Suppressor macrophage (primary cell): Measurements from ENCODE around the gene CWF19L2.
"Not testable (repeated sequence)": the region's sequence is repeated elsewhere in the genome, so short reads cannot be mapped to it uniquely, and the experiment has no call there.

Experiments
- DNase-seq, 4 experiments: peaks; one replicate each; pipeline ENCODE4 v3.0.0-alpha.2; 2020 to 2022
- total RNA-seq, 17 experiments: gene quantifications; one replicate each; lab custom pipeline; 2026; ENCODE audit warnings: mixed read lengths in 6 of 17, inconsistent platforms in 3 of 17; lab: John Stamatoyannopoulos, UW

Gene CWF19L2
- total RNA-seq: 6.2 to 24.8 (median 15.1) reads per million in 17 experiments

GRCh38 chr11:107457558-107458271, at the start of gene CWF19L2:
CWF19L2 (minus strand) TSS chr11:107457825; CDS start chr11:107457816, 9 bp downstream.
- peak; percentile 94 to 98 (median 96) for DNase-seq

DNA sequence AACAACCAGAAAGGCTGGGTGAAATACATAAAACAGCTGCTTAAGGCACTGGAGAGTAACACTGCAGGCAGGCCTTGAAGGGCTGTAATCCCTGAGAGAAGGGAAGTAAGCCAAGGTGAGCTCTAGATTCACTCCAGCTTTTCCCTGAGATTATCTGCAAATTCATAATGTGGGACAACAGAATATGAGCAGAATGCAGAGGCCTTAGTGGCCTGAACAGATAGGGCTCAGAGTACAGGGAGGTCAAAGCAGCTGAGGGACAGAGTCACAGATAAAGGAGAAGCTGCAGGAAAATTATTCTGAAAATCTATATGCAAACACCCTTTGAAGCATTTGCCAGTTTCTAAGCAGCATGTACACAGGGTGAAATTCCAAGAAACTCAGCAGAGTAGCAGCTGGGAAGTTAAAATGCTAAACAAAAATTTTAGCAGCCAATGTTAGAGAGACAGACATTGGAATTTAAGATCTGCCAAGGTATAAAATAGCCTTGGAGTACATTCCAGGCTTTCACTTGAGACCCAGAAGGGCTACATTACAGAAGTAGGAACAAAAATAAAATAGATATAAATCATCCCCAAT, 48.1 kb upstream of the CWF19L2 start:
- no peak for DNase-seq

- DNase-seq: no peak
Observed at GRCh38 chr11:107504981-107505380, 47.4 kb upstream of the CWF19L2 start.

GRCh38 chr11:107501713-107502112, 44.1 kb upstream of the CWF19L2 start:
- no peak for DNase-seq

- DNase-seq: not testable (repeated sequence)
Observed at GRCh38 chr11:107497371-107497770, 39.7 kb upstream of the CWF19L2 start.

DNA sequence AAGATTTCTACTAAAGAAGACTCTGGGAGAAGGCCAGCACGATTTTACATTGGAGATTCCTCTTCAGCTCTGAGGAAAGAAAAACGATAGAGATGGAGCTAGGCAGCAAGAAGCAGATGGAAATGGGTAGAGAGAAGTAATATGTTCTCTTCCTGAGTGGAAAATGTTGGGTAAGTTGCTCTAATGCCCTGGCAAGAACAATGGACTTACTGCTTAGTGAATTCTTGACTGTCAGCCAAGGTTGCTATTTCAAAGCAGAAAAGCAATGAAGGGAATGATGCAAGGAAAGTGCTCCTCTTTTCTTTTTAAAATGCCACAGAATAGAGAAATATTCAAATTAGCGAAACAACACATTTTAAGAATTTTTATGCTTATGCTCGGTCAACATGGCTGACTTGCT, 38.4 kb upstream of the CWF19L2 start:
- DNase-seq: no peak

DNA sequence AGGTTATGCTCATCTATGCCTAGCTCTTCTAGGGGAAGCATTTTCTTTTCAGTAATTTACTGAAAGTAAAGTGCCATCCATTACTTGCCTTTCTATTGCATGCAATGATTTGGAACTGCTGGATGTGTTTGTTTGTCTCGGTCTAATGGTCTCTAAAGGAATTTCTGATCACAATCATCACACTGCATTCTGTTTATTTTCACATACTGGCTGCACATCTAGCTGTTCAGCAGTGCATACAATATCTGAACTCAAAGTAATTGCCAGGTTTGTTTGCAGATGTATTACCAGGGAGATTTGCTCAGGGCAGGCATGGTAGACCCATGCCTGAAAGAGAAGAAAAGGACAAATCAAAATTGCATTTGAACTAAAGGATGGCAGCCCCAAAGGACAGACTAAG, 36.4 kb upstream of the CWF19L2 start:
- no peak for DNase-seq

GRCh38 chr11:107493117-107493516, 35.5 kb upstream of the CWF19L2 start:
- DNase-seq: no peak

DNA sequence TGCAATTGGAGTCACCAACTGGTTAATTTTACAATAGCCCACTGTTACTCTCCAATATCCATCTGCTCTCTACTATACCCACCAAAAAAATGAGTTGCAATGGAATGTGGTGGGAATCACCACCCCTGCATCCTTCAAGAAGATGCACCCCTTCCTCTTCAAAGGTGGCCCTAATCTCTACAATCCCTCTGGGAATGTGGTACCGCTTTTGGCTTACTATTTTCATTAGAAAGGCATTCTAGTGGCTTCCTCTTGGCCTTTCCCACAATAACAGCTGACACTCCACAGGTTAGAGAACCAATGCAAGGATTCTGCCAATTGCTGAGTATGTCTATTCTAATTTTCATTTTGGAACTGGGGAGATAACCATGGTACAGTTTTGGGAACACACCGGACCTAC, 33.2 kb upstream of the CWF19L2 start:
- DNase-seq: no peak

GRCh38 chr11:107482234-107482633, 24.6 kb upstream of the CWF19L2 start:
- no peak for DNase-seq

- DNase-seq: no peak
Observed at GRCh38 chr11:107478922-107479321, 21.3 kb upstream of the CWF19L2 start.

- DNase-seq: no peak
Observed at GRCh38 chr11:107477820-107478219, 20.2 kb upstream of the CWF19L2 start.

GRCh38 chr11:107473792-107474191, 16.2 kb upstream of the CWF19L2 start:
- no peak for DNase-seq

DNA sequence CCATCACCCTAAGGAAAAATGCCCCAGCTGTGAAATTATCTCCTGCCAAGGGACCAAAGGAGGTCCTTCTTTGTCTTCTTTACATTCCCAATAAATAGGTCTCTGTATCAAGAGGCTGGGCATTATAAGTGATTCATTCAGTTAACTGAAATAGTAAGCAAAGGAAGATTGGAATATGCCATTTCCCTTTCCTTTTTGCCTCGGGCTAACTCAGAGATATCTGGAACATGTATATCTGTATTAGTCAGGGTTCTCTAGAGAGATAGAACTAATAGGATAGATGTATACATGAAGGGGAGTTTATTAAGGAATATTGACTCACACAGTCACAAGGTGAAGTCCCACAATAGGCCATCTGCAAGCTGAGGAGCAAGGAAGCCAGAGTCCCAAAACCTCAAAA, 15.3 kb upstream of the CWF19L2 start:
- no peak for DNase-seq

DNA sequence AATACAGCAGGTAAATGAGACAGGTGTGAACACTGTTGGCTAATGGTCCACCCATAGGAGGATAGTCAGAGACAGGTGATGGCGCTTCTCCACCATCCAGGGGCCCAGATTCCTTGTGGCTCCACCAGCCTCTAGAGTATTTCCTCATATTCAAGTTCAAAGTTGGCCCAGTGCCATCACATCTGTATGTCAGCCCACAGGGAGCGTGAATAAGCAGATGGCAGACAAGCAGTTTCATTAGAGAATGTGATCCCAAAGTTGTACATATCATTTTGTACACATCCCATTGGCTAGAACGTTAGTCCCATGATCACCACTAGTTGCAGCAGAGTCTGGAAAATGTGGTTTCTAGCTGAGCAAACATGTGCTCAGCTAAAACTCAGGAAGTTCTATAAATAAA, 11.0 kb upstream of the CWF19L2 start:
- DNase-seq: peak in 2 of 4 experiments; percentile 31 to 33

DNA sequence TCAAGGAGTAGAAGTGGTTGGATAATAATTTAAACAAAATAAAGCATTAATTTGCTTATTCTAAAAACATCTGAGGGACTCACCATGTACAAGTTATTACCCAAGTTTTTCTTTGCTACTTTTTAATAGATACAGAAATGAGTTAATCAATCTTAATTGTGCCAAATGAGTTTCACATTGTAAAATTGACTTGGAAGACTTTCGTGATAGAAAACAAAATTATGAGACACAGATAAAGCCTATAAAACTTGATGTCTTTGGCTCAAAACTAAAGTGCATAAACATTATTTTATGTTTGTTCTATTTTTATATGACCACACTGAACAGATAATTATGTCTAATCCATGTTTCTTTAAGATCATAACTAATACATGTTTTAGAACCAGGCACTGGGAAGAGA, 10.1 kb upstream of the CWF19L2 start:
- DNase-seq: no peak

DNA sequence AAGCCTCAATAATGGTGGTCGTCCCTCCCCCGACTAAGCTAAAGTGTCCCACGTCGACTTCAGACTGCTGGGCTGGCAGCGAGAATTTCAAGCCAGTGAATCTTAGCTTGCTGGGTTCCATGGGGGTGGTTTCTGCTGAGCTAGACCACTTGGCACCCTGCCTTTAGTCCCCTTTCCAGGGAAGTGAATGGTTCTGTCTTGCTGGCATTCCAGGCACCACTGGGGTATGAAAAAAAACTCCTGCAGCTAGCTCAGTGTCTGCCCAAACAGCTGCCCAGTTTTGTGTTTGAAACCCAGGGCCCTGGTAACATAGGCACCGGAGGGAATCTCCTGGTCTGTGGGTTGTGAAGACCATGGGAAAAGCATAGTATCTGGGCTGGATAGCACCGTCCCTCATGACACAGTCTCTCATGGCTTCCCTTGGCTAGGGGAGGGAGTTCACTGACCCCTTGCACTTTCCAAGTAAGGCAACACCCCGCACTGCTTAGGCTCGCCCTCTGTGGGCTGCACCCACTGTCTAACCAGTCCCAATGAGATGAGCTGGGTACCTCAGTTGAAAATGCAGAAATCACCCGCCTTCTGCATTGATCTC, 8.7 kb upstream of the CWF19L2 start:
- not testable (repeated sequence) for DNase-seq

GRCh38 chr11:107457205-107457557, 444 bp downstream of the CWF19L2 start:
- DNase-seq: peak; percentile 4 to 13 (median 6)

- DNase-seq: no peak
Observed at GRCh38 chr11:107453594-107454286, 3.9 kb downstream of the CWF19L2 start.

DNA sequence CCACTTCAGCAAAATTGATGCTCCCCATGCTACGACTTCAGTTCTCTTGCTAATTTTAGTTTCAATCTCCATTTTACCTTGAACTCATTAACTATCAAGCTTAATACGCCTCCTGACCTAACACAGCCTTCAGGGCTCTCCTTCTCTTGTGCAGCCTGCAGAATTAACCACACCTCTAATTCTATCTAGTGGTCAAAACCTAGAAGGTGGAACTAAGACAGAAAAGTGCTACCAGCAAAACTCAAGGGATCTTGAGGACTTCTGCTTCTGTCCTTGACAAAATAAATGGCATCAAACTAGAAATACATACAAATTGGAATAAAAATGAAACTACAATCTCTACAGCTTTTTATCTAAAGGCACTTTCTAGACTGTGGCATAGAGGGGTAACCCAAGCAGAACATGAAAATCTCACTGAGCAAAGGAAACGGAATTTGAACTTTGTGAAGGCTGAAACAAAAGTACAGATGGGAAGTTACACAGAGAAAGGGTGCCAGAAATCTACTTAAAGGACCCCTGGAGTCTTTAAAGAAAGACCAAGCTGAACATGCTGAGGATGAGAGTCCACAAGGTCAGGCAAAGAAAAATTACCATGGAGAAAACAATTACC, 10.7 kb downstream of the CWF19L2 start:
- no peak for DNase-seq

DNA sequence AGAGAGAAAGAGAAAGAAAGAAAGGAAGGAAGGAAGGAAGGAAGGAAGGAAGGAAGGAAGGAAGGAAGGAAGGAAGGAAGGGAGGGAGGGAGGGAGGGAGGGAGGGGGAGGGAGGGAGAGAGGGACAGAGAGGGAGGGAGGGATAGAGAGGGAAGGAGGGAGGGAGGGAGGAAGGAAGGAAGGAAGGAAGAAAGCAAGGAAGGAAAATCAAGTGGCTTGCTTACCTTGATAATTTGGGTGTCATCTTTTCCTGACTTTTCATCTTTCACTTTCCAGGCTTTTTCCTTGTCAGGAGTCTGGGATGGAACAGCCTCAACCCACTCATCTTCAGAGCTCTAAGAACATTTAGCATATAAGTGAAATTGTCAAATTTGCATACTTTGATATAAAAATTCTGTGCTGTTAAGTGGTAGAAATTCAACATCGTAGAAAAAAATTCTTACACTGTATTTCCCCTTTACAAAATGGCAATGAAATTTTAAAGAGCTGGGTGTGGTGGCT, 14.9 kb downstream of the CWF19L2 start:
- no peak for DNase-seq

GRCh38 chr11:107439586-107440167, 17.9 kb downstream of the CWF19L2 start:
- no peak for DNase-seq
